ENCODE results near the gene LRPAP1. TPM values are rescaled to one million over a fixed set of nuclear protein-coding genes. Genes with fewer than 3 reads are reported as not detected.
A peak's percentile ranks its signal among the peaks of the same experiment; 100 is the strongest.

The LRPAP1 gene
- total RNA-seq, 1 donor from 2014 or later, result 81.6 TPM

DNA sequence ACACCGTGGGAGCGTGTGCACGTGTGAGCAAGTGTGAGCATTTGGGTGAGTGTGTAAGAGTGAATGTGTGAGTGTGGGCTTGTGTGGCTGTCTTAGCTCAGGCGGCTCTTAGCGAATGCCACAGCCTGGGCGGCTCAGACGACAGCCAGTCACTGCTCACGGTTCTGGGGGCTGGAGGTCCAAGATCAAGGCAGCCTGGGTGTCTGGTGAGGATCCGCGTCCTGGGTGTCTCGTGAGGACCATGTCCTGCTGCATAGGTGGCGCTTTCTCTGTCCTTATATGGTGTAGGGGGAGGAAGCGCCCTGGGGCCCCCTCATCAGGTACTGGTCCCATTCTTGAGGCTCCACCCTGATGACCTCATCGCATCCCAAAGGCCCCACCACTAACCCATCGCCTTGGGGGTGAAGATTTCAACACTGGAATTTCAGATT is 64.6 kb downstream of the LRPAP1 start:
- H3K4me3 ChIP-seq (ENCODE audit: low read depth, low read length), result no peak overlapping the region
- TF ChIP-seq, protein P1, sequence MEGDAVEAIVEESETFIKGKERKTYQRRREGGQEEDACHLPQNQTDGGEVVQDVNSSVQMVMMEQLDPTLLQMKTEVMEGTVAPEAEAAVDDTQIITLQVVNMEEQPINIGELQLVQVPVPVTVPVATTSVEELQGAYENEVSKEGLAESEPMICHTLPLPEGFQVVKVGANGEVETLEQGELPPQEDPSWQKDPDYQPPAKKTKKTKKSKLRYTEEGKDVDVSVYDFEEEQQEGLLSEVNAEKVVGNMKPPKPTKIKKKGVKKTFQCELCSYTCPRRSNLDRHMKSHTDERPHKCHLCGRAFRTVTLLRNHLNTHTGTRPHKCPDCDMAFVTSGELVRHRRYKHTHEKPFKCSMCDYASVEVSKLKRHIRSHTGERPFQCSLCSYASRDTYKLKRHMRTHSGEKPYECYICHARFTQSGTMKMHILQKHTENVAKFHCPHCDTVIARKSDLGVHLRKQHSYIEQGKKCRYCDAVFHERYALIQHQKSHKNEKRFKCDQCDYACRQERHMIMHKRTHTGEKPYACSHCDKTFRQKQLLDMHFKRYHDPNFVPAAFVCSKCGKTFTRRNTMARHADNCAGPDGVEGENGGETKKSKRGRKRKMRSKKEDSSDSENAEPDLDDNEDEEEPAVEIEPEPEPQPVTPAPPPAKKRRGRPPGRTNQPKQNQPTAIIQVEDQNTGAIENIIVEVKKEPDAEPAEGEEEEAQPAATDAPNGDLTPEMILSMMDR (conservative IDR thresholded peaks at IDR 0.05; ENCODE audit: low read depth, low read length), result no peak
- no peak for DNase-seq (ENCODE audit: low read depth)

DNA sequence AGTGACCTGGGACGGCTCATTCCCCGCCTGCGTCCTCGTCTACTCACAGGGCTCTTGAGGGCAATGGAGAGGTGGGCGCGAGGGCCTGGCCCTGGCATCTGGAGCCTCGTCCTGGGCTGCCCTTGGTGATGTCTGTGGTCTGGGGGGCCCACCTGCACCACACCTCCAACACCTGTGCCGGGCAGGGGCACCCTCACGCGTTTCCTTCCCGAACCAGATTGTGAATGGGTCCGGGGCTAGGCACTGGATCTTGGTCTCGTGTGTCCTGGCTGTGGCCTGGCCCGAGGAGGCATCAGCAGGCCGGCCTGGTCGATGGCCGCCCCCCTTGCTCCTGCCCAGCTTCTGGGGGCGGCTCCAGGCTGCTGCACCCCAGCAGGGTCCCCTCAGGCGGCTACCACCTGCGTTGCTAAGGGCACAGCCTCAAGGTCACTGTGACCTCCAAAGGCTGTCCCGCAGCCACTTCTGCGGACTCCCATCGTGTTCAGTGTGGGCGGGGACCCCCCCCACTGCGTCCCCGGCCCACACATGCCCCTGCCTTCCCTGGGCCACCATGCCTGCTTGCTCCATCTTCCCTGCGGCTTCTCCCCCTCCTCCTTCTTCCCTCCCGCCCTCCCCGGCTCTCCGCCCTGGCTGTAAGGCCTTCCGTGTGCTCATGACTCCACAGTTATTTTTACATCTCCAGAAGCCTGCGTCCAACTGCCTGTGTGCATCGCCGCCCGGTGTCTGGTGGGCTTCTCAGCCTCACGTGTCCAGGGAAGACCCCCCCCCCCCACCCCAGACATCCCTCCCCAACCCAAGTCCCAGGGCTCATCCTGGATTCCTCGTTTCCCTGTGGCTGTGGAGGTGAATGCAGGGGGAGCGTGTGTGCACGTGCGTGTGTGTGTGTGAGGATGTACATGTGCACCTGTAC is 65.3 kb downstream of the LRPAP1 start:
- TF ChIP-seq, protein P1 (conservative IDR thresholded peaks at IDR 0.05; ENCODE audit: low read depth, low read length), result no peak
- H3K4me3 ChIP-seq (ENCODE audit: low read depth, low read length), result no peak overlapping the region
- no peak for DNase-seq (ENCODE audit: low read depth)

GRCh38 chr4:3465698-3466671 is 66.2 kb downstream of the LRPAP1 start:
- no peak for DNase-seq (ENCODE audit: low read depth)
- no peak overlapping the region for H3K4me3 ChIP-seq (ENCODE audit: low read depth, low read length)
- TF ChIP-seq, protein P1 (conservative IDR thresholded peaks at IDR 0.05; ENCODE audit: low read depth, low read length), result peak; percentile 17

DNA sequence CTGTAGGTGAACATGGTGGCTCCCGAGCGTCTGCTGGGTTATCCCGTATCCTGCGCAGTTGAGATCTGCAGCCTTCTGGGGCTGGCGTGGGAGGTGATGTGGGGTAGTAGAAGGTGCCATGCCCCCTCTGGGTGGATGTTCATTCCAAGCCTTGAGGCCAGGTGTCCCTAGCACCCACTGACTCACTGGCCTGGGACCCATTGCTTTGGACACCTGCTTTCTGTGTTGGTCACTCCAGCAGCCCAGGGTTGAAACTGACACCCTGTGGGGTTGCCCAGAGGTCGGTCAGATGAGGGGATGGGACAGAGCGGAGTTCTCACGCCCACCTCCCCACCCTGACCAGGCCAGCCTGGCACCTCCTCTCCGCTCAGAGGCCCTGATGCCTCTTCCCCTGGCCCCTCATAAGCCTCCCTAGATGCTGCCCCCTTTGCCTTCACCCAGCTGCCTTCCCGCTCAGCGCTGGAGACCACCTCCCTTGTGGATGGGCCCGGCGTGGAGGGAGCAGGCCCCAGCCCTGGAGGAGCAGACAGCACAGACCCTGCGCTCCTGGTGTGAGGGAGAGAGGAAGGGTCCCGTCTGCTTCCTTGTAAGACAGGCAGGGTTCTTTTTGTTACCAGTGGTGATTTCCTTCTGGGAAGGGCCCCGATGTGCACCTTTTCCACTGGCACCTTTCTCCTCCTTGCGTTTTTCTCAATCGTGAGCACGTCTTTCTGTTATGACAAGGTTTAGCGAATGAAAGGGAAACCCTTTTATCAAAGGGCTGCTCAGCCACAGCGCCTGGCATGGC is 67.1 kb downstream of the LRPAP1 start:
- DNase-seq (ENCODE audit: low read depth), result no peak
- TF ChIP-seq, protein P1 (conservative IDR thresholded peaks at IDR 0.05; ENCODE audit: low read depth, low read length), result no peak
- no peak overlapping the region for H3K4me3 ChIP-seq (ENCODE audit: low read depth, low read length)

DNA sequence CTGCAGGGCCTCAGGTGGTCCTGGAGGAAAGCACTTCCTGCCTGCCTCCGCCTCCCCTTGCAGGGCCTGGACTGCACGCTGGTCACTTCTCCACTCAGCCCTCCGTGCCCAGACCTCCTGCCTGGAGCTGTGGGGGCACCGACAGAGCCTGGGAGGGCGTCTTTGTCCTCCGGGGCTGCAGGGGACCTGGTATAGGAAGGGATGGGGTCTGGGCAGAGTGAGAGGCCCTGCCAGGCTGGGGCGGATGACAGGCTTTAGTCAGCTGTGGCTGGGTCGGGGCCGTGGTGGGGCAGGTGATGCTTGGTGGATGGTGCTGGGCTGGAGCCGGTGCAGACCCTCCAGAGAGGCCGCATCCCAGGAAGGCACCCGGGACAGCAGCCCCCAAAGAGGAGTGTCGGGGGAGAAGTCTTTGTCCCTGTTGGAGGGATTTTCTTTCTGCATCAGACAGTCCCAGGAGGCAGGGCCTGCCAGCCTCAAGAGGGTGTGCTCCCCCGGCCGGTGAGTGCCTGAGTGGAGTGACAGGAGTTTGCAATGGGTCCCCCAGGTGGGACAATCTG is 67.8 kb downstream of the LRPAP1 start:
- no peak overlapping the region for H3K4me3 ChIP-seq (ENCODE audit: low read depth, low read length)
- TF ChIP-seq, protein P1 (conservative IDR thresholded peaks at IDR 0.05; ENCODE audit: low read depth, low read length), result no peak
- DNase-seq (ENCODE audit: low read depth), result no peak
